Measurements from ENCODE around the gene ATP6V0B. TPM values are rescaled to one million over a fixed set of nuclear protein-coding genes. Genes with fewer than 3 reads are reported as not detected.

The ATP6V0B gene
- polyA plus RNA-seq, 2 of the 4 experiments (the other 2 are of a cell fraction) = 97.0 to 101 TPM

GRCh38 chr1:43947061-43947873, 27.5 kb upstream of the ATP6V0B start:
- TF ChIP-seq RCOR1 (IDR thresholded peaks at IDR 0.05; ENCODE audit: low read depth, low read length) = no peak
- TF ChIP-seq EHF (CRISPR knock-in tag; IDR thresholded peaks at IDR 0.05) = no peak
- TF ChIP-seq CEBPB (IDR thresholded peaks at IDR 0.05) = no peak
- TF ChIP-seq RARB (CRISPR knock-in tag; IDR thresholded peaks at IDR 0.05) = no peak
- TF ChIP-seq JUN (IDR thresholded peaks at IDR 0.05) = no peak
- TF ChIP-seq MAX (IDR thresholded peaks at IDR 0.05) = no peak
- no peak for TF ChIP-seq PBX3 (IDR thresholded peaks at IDR 0.05)
- TF ChIP-seq NPAS2 (CRISPR knock-in tag; IDR thresholded peaks at IDR 0.05; ENCODE audit: borderline replicate concordance) = no peak
- no peak for TF ChIP-seq GATA3 (IDR thresholded peaks at IDR 0.05; ENCODE audit: borderline replicate concordance)
- no peak for TF ChIP-seq PHF8 (IDR thresholded peaks at IDR 0.05; ENCODE audit: borderline replicate concordance, low read depth)
- no peak for TF ChIP-seq SREBF2 (IDR thresholded peaks at IDR 0.05)
- TF ChIP-seq CHD4 (IDR thresholded peaks at IDR 0.05; ENCODE audit: borderline replicate concordance) = no peak
- no peak for TF ChIP-seq SMC3 (IDR thresholded peaks at IDR 0.05)
- no peak for TF ChIP-seq HOXB13 (CRISPR knock-in tag; IDR thresholded peaks at IDR 0.05; ENCODE audit: low read depth)
- TF ChIP-seq RNF2 (IDR thresholded peaks at IDR 0.05; ENCODE audit: borderline replicate concordance, low read depth) = no peak
- no peak for TF ChIP-seq MYC (IDR thresholded peaks at IDR 0.05; ENCODE audit: borderline replicate concordance, low read length)
- TF ChIP-seq REST (IDR thresholded peaks at IDR 0.05) = no peak
- no peak for TF ChIP-seq CHD2 (IDR thresholded peaks at IDR 0.05; ENCODE audit: low read length, partially characterized antibody)
- no peak for TF ChIP-seq JUNB (IDR thresholded peaks at IDR 0.05)
- no peak for TF ChIP-seq NR3C1 (IDR thresholded peaks at IDR 0.05)
- CTCF ChIA-PET = interaction anchor here (0.6 to 7.4 kb wide), 6 partner anchors 12 to 275 kb away, joined by 3 to 69 read pairs (median 3); partner anchors contain the start of gene DPH2
- POLR2A ChIA-PET = no interaction called here
- Histone ChIP-seq H3K4me3 (peak overlapping the region; percentile 68), H3K4me2 (peak overlapping the region; percentile 87), H3K4me1 (peaks cover 13% of the 10 kb centered on the region; the same call in 1 of the 3 replicates), H3K27ac (peak overlapping the region; percentile 94 to 97), H3K9me3 (no peaks in the 10 kb centered on the region)
- no peak for DNase-seq (ENCODE audit: low read depth in 1 of 2, low spot score in 1 of 2)
- ATAC-seq = peak in 1 of 2 experiments; percentile 51; a peak in 2 of 6 replicates
- WGBS (ENCODE audit: missing lambda C conversion rate) = 0% methylated on average over 3 of the region's 27 CpGs
- FAIRE-seq = no peak

DNA sequence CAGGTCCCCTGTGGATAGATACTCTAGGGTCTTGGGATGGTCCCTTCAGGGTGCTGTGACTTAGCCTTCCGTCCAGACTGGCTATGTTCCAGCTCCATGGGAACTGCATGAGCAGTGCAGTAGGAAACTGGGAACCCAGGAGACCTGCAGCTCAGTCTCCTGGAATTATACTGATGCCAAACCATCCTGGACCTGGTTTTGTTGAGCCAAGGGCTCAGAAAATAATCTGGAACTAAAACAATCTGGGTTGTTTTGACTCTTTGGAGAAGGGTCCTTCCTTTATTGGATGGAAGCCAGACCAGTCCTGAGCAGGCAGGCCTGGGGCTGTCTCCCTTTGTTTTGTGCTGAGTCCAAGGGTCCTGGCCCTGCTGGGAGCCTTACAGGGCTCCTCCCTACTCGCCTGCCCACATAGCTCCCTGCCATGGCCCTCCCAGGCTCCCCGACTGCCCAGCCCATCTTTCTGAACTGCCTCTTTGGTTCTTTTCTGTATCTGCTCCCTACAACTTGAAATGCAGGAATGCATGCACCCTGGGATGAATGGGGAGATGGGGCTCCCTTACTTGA, 26.8 kb upstream of the ATP6V0B start:
- POLR2A ChIA-PET = no interaction called here

More for the DNA sequence above, 26.8 kb upstream of the ATP6V0B start:
- H3K27ac ChIP-seq = peak overlapping the region; percentile 94 to 97; a peak in 5 of 6 replicates
- CTCF ChIA-PET = interaction anchor here (0.6 to 7.4 kb wide), 4 partner anchors 13 to 184 kb away, joined by 3 to 69 read pairs (median 16); no protein-coding TSS in a partner anchor
- peak overlapping the region; percentile 87 for H3K4me2 ChIP-seq
- peaks cover 13% of the 10 kb centered on the region; the same call in 1 of the 3 replicates for H3K4me1 ChIP-seq
- WGBS (ENCODE audit: missing lambda C conversion rate) = 63% methylated on average over 2 of the region's 3 CpGs
- TF ChIP-seq TP53 (CRISPR knock-in tag; IDR thresholded peaks at IDR 0.05) (no peak), JUNB (IDR thresholded peaks at IDR 0.05) (no peak), CBX8 (IDR thresholded peaks at IDR 0.05) (no peak), KDM1A (IDR thresholded peaks at IDR 0.05; ENCODE audit: low read depth) (no peak), FOSB (CRISPR knock-in tag; IDR thresholded peaks at IDR 0.05) (no peak), FOSL2 (IDR thresholded peaks at IDR 0.05) (no peak), FOSL2 (CRISPR knock-in tag; IDR thresholded peaks at IDR 0.05) (no peak), SREBF2 (IDR thresholded peaks at IDR 0.05) (no peak)
- peak overlapping the region; percentile 68 for H3K4me3 ChIP-seq
- DNase-seq (ENCODE audit: low read depth in 1 of 2, low spot score in 1 of 2) (no peak), ATAC-seq (no peak), FAIRE-seq (no peak)
- H3K9me3 ChIP-seq = no peaks in the 10 kb centered on the region

Data from A549 (cell line).